DND-41 (cell line): ENCODE data around the gene SAMD4A.

Source experiments
- ATAC-seq: fragments of 200-7000 bp; cut with Tn5 transposase; 3 replicates; pipeline ENCODE4 v1.9.1; 2021; ENCODE audit warnings: low read depth; ENCODE audit not compliant: insufficient read depth
- DNase-seq: peaks from one replicate; pipeline ENCODE4 v3.0.0-alpha.2; 2020
- H2AFZ ChIP-seq: 2 replicates; pipeline ENCODE4 v1.6.0; 2012; ENCODE audit warnings: low read depth, low read length
- H3K27ac ChIP-seq: 2 replicates; pipeline ENCODE4 v1.5.1; 2012; ENCODE audit warnings: low read length, inconsistent platforms
- H3K27me3 ChIP-seq: fragments of 200-600 bp; sonication (generic); 2 replicates; pipeline ENCODE4 v1.6.0; 2012; ENCODE audit warnings: low read length, mild to moderate bottlenecking, inconsistent platforms; ENCODE audit not compliant: insufficient read depth, poor library complexity
- H3K36me3 ChIP-seq: 2 replicates; pipeline ENCODE4 v1.5.1; 2012; ENCODE audit warnings: low read length, inconsistent platforms; ENCODE audit not compliant: insufficient read depth
- H3K4me1 ChIP-seq: 2 replicates; pipeline ENCODE4 v1.5.1; 2012; ENCODE audit warnings: mild to moderate bottlenecking, low read length; ENCODE audit not compliant: insufficient read depth
- H3K4me2 ChIP-seq: 2 replicates; pipeline ENCODE4 v1.6.0; 2012; ENCODE audit warnings: mild to moderate bottlenecking, moderate library complexity, low read length, inconsistent platforms; ENCODE audit not compliant: insufficient read depth
- H3K4me3 ChIP-seq, 2 experiments: fragments of 200-600 bp in 1 of 2; shearing (Covaris generic) in 1 of 2; 2 replicates each; pipeline ENCODE4 v1.5.1; 2012 to 2016; ENCODE audit warnings: inconsistent platforms in 2 of 2, low read length in 2 of 2, mild to moderate bottlenecking in 2 of 2, low read depth in 1 of 2, moderate library complexity in 1 of 2
- H3K79me2 ChIP-seq: 2 replicates; pipeline ENCODE4 v1.6.0; 2012; ENCODE audit warnings: low read length, inconsistent platforms; ENCODE audit not compliant: insufficient read depth
- H3K9ac ChIP-seq: 2 replicates; pipeline ENCODE4 v1.6.0; 2012; ENCODE audit warnings: low read depth, mild to moderate bottlenecking, inconsistent platforms, low read length, moderate library complexity
- H3K9me3 ChIP-seq: 2 replicates; pipeline ENCODE4 v1.5.1; 2012; ENCODE audit warnings: low read length, moderate library complexity, mild to moderate bottlenecking, inconsistent platforms; ENCODE audit not compliant: insufficient read depth, severe bottlenecking
- H4K20me1 ChIP-seq: 2 replicates; pipeline ENCODE4 v1.6.0; 2012; ENCODE audit warnings: low read length; ENCODE audit not compliant: insufficient read depth
- CTCF ChIP-seq: IDR thresholded peaks from 2 replicates; pipeline ENCODE4 v1.5.1; 2012; ENCODE audit warnings: borderline replicate concordance, low read length, moderate library complexity, mild to moderate bottlenecking; ENCODE audit not compliant: poor library complexity, severe bottlenecking; ENCODE audit errors: extremely low read depth
- EZH2 ChIP-seq: IDR thresholded peaks from 3 replicates; pipeline ENCODE4 v1.6.1; 2012; ENCODE audit warnings: borderline replicate concordance, low read depth, mild to moderate bottlenecking, moderate library complexity, low read length, inconsistent platforms; ENCODE audit not compliant: severe bottlenecking

The SAMD4A gene

GRCh38 chr14:54836231-54836630 lies 269.3 kb downstream of the SAMD4A start:
- DNase-seq (no peak), ATAC-seq (no peak)
- Histone ChIP-seq H3K9ac (no peak overlapping the region), H3K4me3 (no peak overlapping the region), H3K36me3 (peaks cover 5% of the 10 kb centered on the region; the same call in 1 of the 2 replicates), H3K79me2 (no peaks in the 10 kb centered on the region), H3K4me2 (no peak overlapping the region), H2AFZ (no peak overlapping the region), H3K4me1 (no peaks in the 10 kb centered on the region), H4K20me1 (no peaks in the 10 kb centered on the region), H3K27me3 (no peaks in the 10 kb centered on the region), H3K9me3 (no peaks in the 10 kb centered on the region), H3K27ac (no peak overlapping the region)
- TF ChIP-seq EZH2 = no peak
- no peak for TF ChIP-seq CTCF

- Histone ChIP-seq H3K27ac (no peak overlapping the region), H3K36me3 (peaks cover 9% of the 10 kb centered on the region; the same call in 1 of the 2 replicates), H3K79me2 (no peaks in the 10 kb centered on the region), H2AFZ (no peak overlapping the region), H3K9ac (no peak overlapping the region), H3K27me3 (no peaks in the 10 kb centered on the region), H3K9me3 (no peaks in the 10 kb centered on the region), H3K4me2 (no peak overlapping the region), H3K4me1 (no peaks in the 10 kb centered on the region), H3K4me3 (no peak overlapping the region), H4K20me1 (no peaks in the 10 kb centered on the region)
- no peak for TF ChIP-seq EZH2
- TF ChIP-seq CTCF = no peak
- no peak for DNase-seq
- ATAC-seq = no peak
These were observed 270.7 kb downstream of the SAMD4A start for GRCh38 chr14:54837508-54838149.

- DNase-seq = no peak
- Histone ChIP-seq H3K36me3 (peaks cover 9% of the 10 kb centered on the region; the same call in 1 of the 2 replicates), H3K4me2 (no peak overlapping the region), H3K4me1 (no peaks in the 10 kb centered on the region), H2AFZ (no peak overlapping the region), H4K20me1 (no peaks in the 10 kb centered on the region), H3K79me2 (no peaks in the 10 kb centered on the region), H3K27ac (no peak overlapping the region), H3K9me3 (no peaks in the 10 kb centered on the region), H3K27me3 (no peaks in the 10 kb centered on the region), H3K9ac (no peak overlapping the region), H3K4me3 (no peak overlapping the region)
- ATAC-seq = no peak
- TF ChIP-seq EZH2 (no peak), CTCF (no peak)
These were observed 272.1 kb downstream of the SAMD4A start for GRCh38 chr14:54838931-54839512.
